Activated naive CD4-positive, alpha-beta T cell treated with anti-CD3 and anti-CD28 coated beads, Interleukin-2, amount 50 U/mL, for 72 hours (primary cell): Measurements from ENCODE around the gene ADCY2. TPM values are rescaled to one million over a fixed set of nuclear protein-coding genes. Genes with fewer than 3 reads are reported as not detected.

ENCODE experiments used
- ATAC-seq, 2 donors: fragments of 150-1000 bp; cut with Tn5 transposase; 2 replicates each; pipeline ENCODE4 v1.10.0; 2021; ENCODE audit warnings: mild to moderate bottlenecking in 2 of 2, moderate library complexity in 2 of 2
- DNase-seq, 2 donors: peaks; one replicate each; pipeline ENCODE4 v3.0.0; 2021 to 2022; ENCODE audit warnings: low spot score in 2 of 2
- H3K27ac Mint-ChIP-seq, 2 donors: one replicate each; pipeline ENCODE4 v1.8.0; 2022; ENCODE audit warnings: mild to moderate bottlenecking in 2 of 2, mixed read lengths in 2 of 2
- H3K36me3 Mint-ChIP-seq, 2 donors: one replicate each; pipeline ENCODE4 v1.8.0; 2022; ENCODE audit warnings: mixed read lengths in 2 of 2
- H3K9me3 Mint-ChIP-seq, 2 donors: one replicate each; pipeline ENCODE4 v1.8.0; 2022; ENCODE audit warnings: mixed read lengths in 2 of 2
- total RNA-seq, 2 donors: library from RNA; stranded (reverse); gene quantifications; one replicate each; pipeline ENCODE4 v1.2.3, GENCODE V29; 2022

Gene ADCY2
- total RNA-seq, 2 donors from 2014 or later = not detected

GRCh38 chr5:7773178-7773577 lies 377.2 kb downstream of the ADCY2 start:
- no peak for ATAC-seq
- no peak for DNase-seq
- no peaks in the 10 kb centered on the region for H3K36me3 Mint-ChIP-seq
- no peak overlapping the region for H3K27ac Mint-ChIP-seq
- H3K9me3 Mint-ChIP-seq = peaks cover 0 to 4% of the 10 kb centered on the region in 2 donors

- Mint-ChIP-seq H3K27ac (no peak overlapping the region), H3K36me3 (no peaks in the 10 kb centered on the region), H3K9me3 (peaks cover 0 to 4% of the 10 kb centered on the region in 2 donors)
- ATAC-seq = no peak
- no peak for DNase-seq
Measured at GRCh38 chr5:7776442-7776841, 380.5 kb downstream of the ADCY2 start.

GRCh38 chr5:7779019-7780005 lies 383.4 kb downstream of the ADCY2 start:
- Mint-ChIP-seq H3K9me3 (peaks cover 0 to 4% of the 10 kb centered on the region in 2 donors), H3K36me3 (no peaks in the 10 kb centered on the region), H3K27ac (no peak overlapping the region)
- ATAC-seq = peak; percentile 63 to 93
- DNase-seq = no peak

- no peaks in the 10 kb centered on the region for H3K9me3 Mint-ChIP-seq
- no peak for DNase-seq
- no peak for ATAC-seq
Measured at GRCh38 chr5:7781899-7782298, 386.0 kb downstream of the ADCY2 start.

GRCh38 chr5:7784683-7785380 lies 388.9 kb downstream of the ADCY2 start:
- H3K27ac Mint-ChIP-seq = no peak overlapping the region
- H3K36me3 Mint-ChIP-seq = no peaks in the 10 kb centered on the region
- DNase-seq (no peak), ATAC-seq (no peak)
- no peaks in the 10 kb centered on the region for H3K9me3 Mint-ChIP-seq

More at GRCh38 chr5:7781899-7782298, 386.0 kb downstream of the ADCY2 start:
- Mint-ChIP-seq H3K27ac (no peak overlapping the region), H3K36me3 (no peaks in the 10 kb centered on the region)

GRCh38 chr5:7787770-7788169 lies 391.8 kb downstream of the ADCY2 start:
- Mint-ChIP-seq H3K27ac (no peak overlapping the region), H3K36me3 (no peaks in the 10 kb centered on the region), H3K9me3 (no peaks in the 10 kb centered on the region)
- no peak for DNase-seq
- no peak for ATAC-seq

GRCh38 chr5:7789567-7789966 lies 393.6 kb downstream of the ADCY2 start:
- no peaks in the 10 kb centered on the region for H3K9me3 Mint-ChIP-seq
- ATAC-seq = no peak
- no peaks in the 10 kb centered on the region for H3K36me3 Mint-ChIP-seq
- no peak overlapping the region for H3K27ac Mint-ChIP-seq
- no peak for DNase-seq

GRCh38 chr5:7793895-7794294 lies 398.0 kb downstream of the ADCY2 start:
- no peaks in the 10 kb centered on the region for H3K9me3 Mint-ChIP-seq
- no peak for DNase-seq
- H3K36me3 Mint-ChIP-seq = no peaks in the 10 kb centered on the region
- no peak for ATAC-seq
- no peak overlapping the region for H3K27ac Mint-ChIP-seq

GRCh38 chr5:7794311-7794710 lies 398.4 kb downstream of the ADCY2 start:
- DNase-seq = no peak
- Mint-ChIP-seq H3K36me3 (no peaks in the 10 kb centered on the region), H3K9me3 (no peaks in the 10 kb centered on the region), H3K27ac (no peak overlapping the region)
- ATAC-seq = no peak

GRCh38 chr5:7794823-7795222 lies 398.9 kb downstream of the ADCY2 start:
- Mint-ChIP-seq H3K27ac (no peak overlapping the region), H3K9me3 (no peaks in the 10 kb centered on the region), H3K36me3 (no peaks in the 10 kb centered on the region)
- DNase-seq (no peak), ATAC-seq (no peak)

GRCh38 chr5:7795306-7795705 lies 399.4 kb downstream of the ADCY2 start:
- ATAC-seq (no peak), DNase-seq (no peak)
- Mint-ChIP-seq H3K36me3 (no peaks in the 10 kb centered on the region), H3K27ac (no peak overlapping the region), H3K9me3 (no peaks in the 10 kb centered on the region)

- Mint-ChIP-seq H3K27ac (no peak overlapping the region), H3K9me3 (no peaks in the 10 kb centered on the region), H3K36me3 (no peaks in the 10 kb centered on the region)
- DNase-seq (no peak), ATAC-seq (no peak)
Measured at GRCh38 chr5:7801891-7802614, 406.1 kb downstream of the ADCY2 start.

GRCh38 chr5:7802855-7803254 lies 406.9 kb downstream of the ADCY2 start:
- no peaks in the 10 kb centered on the region for H3K9me3 Mint-ChIP-seq
- H3K27ac Mint-ChIP-seq = no peak overlapping the region
- no peak for DNase-seq
- ATAC-seq = no peak
- no peaks in the 10 kb centered on the region for H3K36me3 Mint-ChIP-seq

GRCh38 chr5:7803937-7804336 lies 408.0 kb downstream of the ADCY2 start:
- no peaks in the 10 kb centered on the region for H3K36me3 Mint-ChIP-seq
- DNase-seq (no peak), ATAC-seq (no peak)
- H3K27ac Mint-ChIP-seq = no peak overlapping the region
- no peaks in the 10 kb centered on the region for H3K9me3 Mint-ChIP-seq

- DNase-seq (no peak), ATAC-seq (no peak)
- no peaks in the 10 kb centered on the region for H3K9me3 Mint-ChIP-seq
- H3K36me3 Mint-ChIP-seq = no peaks in the 10 kb centered on the region
- H3K27ac Mint-ChIP-seq = no peak overlapping the region
Measured at GRCh38 chr5:7805379-7805778, 409.4 kb downstream of the ADCY2 start.

GRCh38 chr5:7808998-7809397 lies 413.1 kb downstream of the ADCY2 start:
- Mint-ChIP-seq H3K9me3 (no peaks in the 10 kb centered on the region), H3K27ac (no peak overlapping the region), H3K36me3 (no peaks in the 10 kb centered on the region)
- DNase-seq (no peak), ATAC-seq (no peak)

GRCh38 chr5:7811715-7812114 lies 415.8 kb downstream of the ADCY2 start:
- no peak overlapping the region for H3K27ac Mint-ChIP-seq
- DNase-seq = no peak
- no peaks in the 10 kb centered on the region for H3K36me3 Mint-ChIP-seq

More at GRCh38 chr5:7811715-7812114, 415.8 kb downstream of the ADCY2 start:
- H3K9me3 Mint-ChIP-seq = no peaks in the 10 kb centered on the region
- ATAC-seq = no peak
